Ascending aorta (tissue), 2 donors: ENCODE results near the gene USP12. TPM values are rescaled to one million over a fixed set of nuclear protein-coding genes. Genes with fewer than 3 reads are reported as not detected.
A peak's percentile ranks its signal among the peaks of the same experiment; 100 is the strongest.

Experiments
- DNase-seq, 2 donors: peaks; one replicate each; pipeline ENCODE4 v3.0.0-alpha.2; 2019; ENCODE audit warnings: low spot score in 2 of 2
- H3K27ac ChIP-seq, 2 donors: fragments of 200-600 bp; sonication (generic); one replicate each; pipeline ENCODE4 v1.5.1; 2016 to 2017; ENCODE audit warnings: mild to moderate bottlenecking in 1 of 2
- H3K27me3 ChIP-seq: fragments of 200-600 bp; sonication (generic); one replicate; pipeline ENCODE4 v1.5.1; 2017
- H3K36me3 ChIP-seq, 2 donors: fragments of 200-600 bp; sonication (generic); one replicate each; pipeline ENCODE4 v1.5.1; 2016
- H3K4me1 ChIP-seq, 2 donors: fragments of 200-600 bp; sonication (generic); one replicate each; pipeline ENCODE4 v1.5.1; 2016 to 2017; ENCODE audit warnings: mild to moderate bottlenecking in 1 of 2
- H3K4me3 ChIP-seq, 2 donors: fragments of 200-600 bp; sonication (generic); one replicate each; pipeline ENCODE4 v1.5.1; 2016 to 2017; ENCODE audit warnings: mild to moderate bottlenecking in 1 of 2
- H3K9me3 ChIP-seq, 2 donors: fragments of 200-600 bp; sonication (generic); one replicate each; pipeline ENCODE4 v1.5.1; 2016
- CTCF ChIP-seq, 3 experiments: fragments of 200-600 bp in 2 of 3; fragments of 450-650 bp in 1 of 3; sonication (generic) in 2 of 3; IDR thresholded peaks; one replicate each; pipeline ENCODE4 v1.5.1; 2016 to 2019; ENCODE audit warnings: antibody characterized with exemption in 3 of 3, mild to moderate bottlenecking in 1 of 3, moderate library complexity in 1 of 3
- intact Hi-C: fragments of 100-400 bp; cut with DNase I; formaldehyde crosslinking; loops from one replicate; pipeline ENCODE4 v1.15.1; 2023
- total RNA-seq: library from RNA; depleted of rRNA; stranded (reverse); fragments of >200 nt; gene quantifications from one replicate; pipeline ENCODE4 v1.1.0, GENCODE V29; 2016

The USP12 gene
- total RNA-seq, 1 donor from 2014 or later: 8.7 TPM

- Histone ChIP-seq H3K9me3 (no peaks in the 10 kb centered on the region), H3K27ac (no peak overlapping the region), H3K4me3 (no peak overlapping the region), H3K27me3 (no peaks in the 10 kb centered on the region), H3K4me1 (no peaks in the 10 kb centered on the region), H3K36me3 (no peaks in the 10 kb centered on the region)
- no peak for TF ChIP-seq CTCF (IDR thresholded peaks at IDR 0.05)
- intact Hi-C loops: no loop called here
- DNase-seq: no peak
Measured at GRCh38 chr13:27038323-27038722, 133.3 kb downstream of the USP12 start.

- DNase-seq: no peak
- Histone ChIP-seq H3K27me3 (no peaks in the 10 kb centered on the region), H3K9me3 (no peaks in the 10 kb centered on the region), H3K4me1 (no peaks in the 10 kb centered on the region), H3K36me3 (no peaks in the 10 kb centered on the region), H3K27ac (no peak overlapping the region), H3K4me3 (no peak overlapping the region)
- intact Hi-C loops: no loop called here
- TF ChIP-seq CTCF (IDR thresholded peaks at IDR 0.05): no peak
Measured at GRCh38 chr13:27037571-27037970, 134.0 kb downstream of the USP12 start.

- DNase-seq: no peak
- Histone ChIP-seq H3K9me3 (no peaks in the 10 kb centered on the region), H3K27ac (no peak overlapping the region), H3K4me1 (no peaks in the 10 kb centered on the region), H3K4me3 (no peak overlapping the region), H3K27me3 (no peaks in the 10 kb centered on the region), H3K36me3 (no peaks in the 10 kb centered on the region)
- intact Hi-C loops: no loop called here
- no peak for TF ChIP-seq CTCF (IDR thresholded peaks at IDR 0.05)
Measured at GRCh38 chr13:27037171-27037570, 134.4 kb downstream of the USP12 start.

- intact Hi-C loops: no loop called here
- H3K27ac ChIP-seq: no peak overlapping the region
- peak in 1 of 2 donors; percentile 1 for DNase-seq
- no peak for TF ChIP-seq CTCF (IDR thresholded peaks at IDR 0.05)
- H3K27me3 ChIP-seq: no peaks in the 10 kb centered on the region
- H3K36me3 ChIP-seq: no peaks in the 10 kb centered on the region
- H3K4me3 ChIP-seq: no peak overlapping the region
- no peaks in the 10 kb centered on the region for H3K4me1 ChIP-seq
- H3K9me3 ChIP-seq: no peaks in the 10 kb centered on the region
Measured at GRCh38 chr13:27036236-27036981, 135.2 kb downstream of the USP12 start.

GRCh38 chr13:27035892-27036235, 135.7 kb downstream of the USP12 start:
- Histone ChIP-seq H3K27ac (no peak overlapping the region), H3K4me1 (no peaks in the 10 kb centered on the region), H3K9me3 (no peaks in the 10 kb centered on the region), H3K27me3 (no peaks in the 10 kb centered on the region), H3K4me3 (no peak overlapping the region), H3K36me3 (no peaks in the 10 kb centered on the region)
- intact Hi-C loops: no loop called here
- DNase-seq: no peak
- no peak for TF ChIP-seq CTCF (IDR thresholded peaks at IDR 0.05)

- intact Hi-C loops: no loop called here
Measured at GRCh38 chr13:27034678-27035111, 136.9 kb downstream of the USP12 start.

More at GRCh38 chr13:27034678-27035111, 136.9 kb downstream of the USP12 start:
- H3K36me3 ChIP-seq: no peaks in the 10 kb centered on the region
- H3K4me3 ChIP-seq: peak overlapping the region in 1 of 2 donors; percentile 42
- H3K27me3 ChIP-seq: no peaks in the 10 kb centered on the region
- no peak for TF ChIP-seq CTCF (IDR thresholded peaks at IDR 0.05)
- H3K4me1 ChIP-seq: no peaks in the 10 kb centered on the region
- no peak for DNase-seq
- H3K27ac ChIP-seq: no peak overlapping the region
- no peaks in the 10 kb centered on the region for H3K9me3 ChIP-seq
